ENCODE results near the gene VKORC1L1. TPM values are rescaled to one million over a fixed set of nuclear protein-coding genes. Genes with fewer than 3 reads are reported as not detected.
"Not testable (repeated sequence)": the region's sequence is repeated elsewhere in the genome, so short reads cannot be mapped to it uniquely, and the experiment has no call there.

Gene VKORC1L1
- total RNA-seq, 1 experiment from 2014 or later = 3.0 TPM

DNA sequence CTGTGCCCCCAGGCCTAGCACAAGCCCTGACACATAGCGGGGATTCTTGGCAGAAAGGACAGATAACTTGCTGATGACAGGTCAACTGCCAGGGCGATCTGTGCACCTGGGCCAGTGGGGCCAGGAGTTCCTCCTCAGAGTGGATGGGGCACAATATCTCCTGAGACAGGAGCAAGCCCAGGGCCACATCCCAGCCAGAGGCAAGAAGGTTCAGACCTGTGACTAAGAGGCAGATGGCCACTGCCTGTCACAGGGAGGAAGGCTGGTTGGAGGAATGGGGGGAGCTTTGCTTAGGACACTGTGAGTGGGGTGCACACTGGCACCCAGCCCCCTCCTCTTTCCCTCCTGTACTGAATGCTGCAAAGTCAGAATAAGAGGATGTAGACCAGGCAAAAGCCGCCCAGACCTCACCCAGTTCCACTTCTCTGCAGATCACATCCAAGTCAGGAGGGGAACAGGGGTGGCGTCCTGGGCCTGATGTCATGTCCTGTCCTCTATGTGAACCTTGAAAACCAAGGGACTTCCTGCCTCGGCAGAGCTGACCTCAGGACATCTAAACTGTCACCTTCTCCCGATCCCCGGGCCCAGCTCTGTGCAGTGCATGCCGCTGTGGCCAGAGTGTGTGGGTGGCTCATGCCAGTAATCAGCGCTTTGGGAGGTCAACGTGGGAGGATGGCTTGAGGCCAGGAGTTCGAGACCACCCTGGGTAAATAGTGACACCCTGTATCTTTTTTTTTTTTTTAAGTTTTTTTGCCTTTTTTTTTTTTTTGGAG is 107.8 kb downstream of the VKORC1L1 start:
- H3K4me3 ChIP-seq = peak overlapping the region; percentile 74
- no peaks in the 10 kb centered on the region for H3K27me3 ChIP-seq
- peak; percentile 10 for DNase-seq
- H3K9me3 ChIP-seq = no peaks in the 10 kb centered on the region
- H3K36me3 ChIP-seq = no peaks in the 10 kb centered on the region

DNA sequence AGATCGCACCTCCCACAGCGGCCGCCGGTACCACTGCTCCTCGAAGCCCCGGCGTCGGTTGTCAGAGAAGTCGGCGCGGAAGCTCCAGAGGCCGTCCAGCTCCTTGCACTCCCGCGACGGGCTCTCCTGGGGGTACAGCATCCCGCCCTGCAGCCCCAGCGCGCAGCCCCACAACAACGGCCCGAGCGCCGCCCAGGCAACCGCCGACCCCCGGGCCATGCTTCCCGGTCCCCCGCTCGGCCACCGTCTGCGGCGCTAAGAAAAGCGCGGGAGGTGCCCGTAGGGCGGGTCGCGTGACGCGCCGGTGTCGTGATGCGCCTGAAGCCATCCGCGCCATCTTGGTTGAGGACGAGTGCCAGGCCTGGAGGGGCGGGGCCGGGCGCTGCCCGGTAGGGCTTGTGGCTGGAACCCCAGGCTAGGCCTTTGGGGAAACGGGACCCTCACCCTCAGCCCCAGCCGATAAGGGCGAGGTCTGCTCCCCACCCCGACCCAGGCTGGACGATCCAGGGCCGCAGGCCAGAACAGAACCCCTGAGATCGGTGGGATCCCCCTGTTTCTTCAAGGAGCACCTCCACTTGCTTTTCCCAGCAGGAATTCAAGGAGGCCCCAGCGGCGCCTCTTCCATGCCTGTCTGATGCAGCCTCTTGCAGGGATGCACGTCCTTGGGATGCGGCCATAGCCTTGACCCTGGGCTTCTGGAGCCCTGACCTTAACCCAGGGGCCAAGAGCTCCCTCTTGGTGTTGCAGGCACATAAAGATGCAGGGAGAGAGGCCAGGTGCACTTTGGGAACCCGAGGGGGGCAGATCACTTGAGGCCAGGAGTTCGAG is 109.3 kb downstream of the VKORC1L1 start, which contains the start of gene GUSB:
TSS of gene GUSB (minus strand) at position 249 of the 828 bp plus-strand sequence. CDS start at position 219, 30 bp downstream.
- Histone ChIP-seq H3K36me3 (no peaks in the 10 kb centered on the region), H3K9me3 (no peaks in the 10 kb centered on the region), H3K27me3 (no peaks in the 10 kb centered on the region), H3K4me3 (peak within 1 kb of the TSS; percentile 74)
- DNase-seq = peak; percentile 85

GRCh38 chr7:65983965-65984658 is 111.2 kb downstream of the VKORC1L1 start:
- no peak overlapping the region for H3K4me3 ChIP-seq
- no peaks in the 10 kb centered on the region for H3K9me3 ChIP-seq
- H3K27me3 ChIP-seq = no peaks in the 10 kb centered on the region
- H3K36me3 ChIP-seq = no peaks in the 10 kb centered on the region
- peak; percentile 7 for DNase-seq

GRCh38 chr7:65988084-65988483 is 115.2 kb downstream of the VKORC1L1 start:
- no peak overlapping the region for H3K4me3 ChIP-seq
- H3K9me3 ChIP-seq = no peaks in the 10 kb centered on the region
- DNase-seq = no peak
- H3K36me3 ChIP-seq = no peaks in the 10 kb centered on the region
- H3K27me3 ChIP-seq = no peaks in the 10 kb centered on the region

- H3K9me3 ChIP-seq, H3K36me3 ChIP-seq, H3K27me3 ChIP-seq, H3K4me3 ChIP-seq, DNase-seq: not testable (repeated sequence)
Observed at GRCh38 chr7:65988503-65988902, 115.6 kb downstream of the VKORC1L1 start.

DNA sequence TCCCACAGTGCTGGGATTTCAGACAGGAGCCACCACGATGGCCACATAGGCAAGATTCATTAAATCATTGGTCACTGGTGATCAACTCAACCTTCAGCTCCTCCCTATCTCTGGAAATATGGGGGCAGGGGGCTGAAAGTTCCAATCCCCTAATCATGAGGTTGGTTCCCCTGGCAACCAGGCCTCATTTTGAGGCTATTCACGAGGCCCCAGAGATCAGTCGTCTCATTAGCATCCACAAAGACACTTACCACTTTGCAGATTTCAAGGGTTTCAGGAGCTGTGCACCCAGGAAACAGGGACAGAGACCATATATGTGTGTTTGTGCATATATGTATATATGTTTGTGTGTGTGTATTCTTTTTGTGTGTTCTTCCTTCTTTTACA is 116.8 kb downstream of the VKORC1L1 start:
- Histone ChIP-seq H3K36me3 (no peaks in the 10 kb centered on the region), H3K27me3 (no peaks in the 10 kb centered on the region), H3K4me3 (no peak overlapping the region), H3K9me3 (no peaks in the 10 kb centered on the region)
- no peak for DNase-seq

- DNase-seq, H3K36me3 ChIP-seq, H3K27me3 ChIP-seq, H3K4me3 ChIP-seq, H3K9me3 ChIP-seq: not testable (repeated sequence)
Observed at GRCh38 chr7:65991829-65992228, 119.0 kb downstream of the VKORC1L1 start.

DNA sequence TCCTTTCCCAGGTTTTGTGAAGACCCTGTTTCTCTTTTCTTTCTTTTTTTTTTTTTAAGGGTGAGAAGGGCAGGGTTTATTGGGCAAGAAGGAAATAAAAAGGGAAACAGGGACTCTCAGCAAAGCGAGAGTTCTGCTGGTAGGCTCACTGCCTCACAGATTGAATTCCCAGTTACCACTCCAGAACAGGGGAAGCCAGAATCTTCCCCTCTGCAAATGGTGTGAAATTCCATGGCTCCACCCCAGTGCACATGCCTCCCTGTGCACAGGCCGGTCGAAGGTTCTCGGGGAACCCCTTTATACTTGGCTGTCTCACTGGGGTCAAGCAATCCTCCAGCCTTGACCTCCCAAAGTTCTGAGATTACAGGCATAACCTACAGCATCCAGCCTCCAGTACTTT is 119.7 kb downstream of the VKORC1L1 start:
- no peak for DNase-seq
- Histone ChIP-seq H3K4me3 (no peak overlapping the region), H3K9me3 (no peaks in the 10 kb centered on the region), H3K36me3 (no peaks in the 10 kb centered on the region), H3K27me3 (no peaks in the 10 kb centered on the region)

GRCh38 chr7:65994984-65995383 is 122.1 kb downstream of the VKORC1L1 start:
- not testable (repeated sequence) for H3K4me3 ChIP-seq, H3K27me3 ChIP-seq, H3K9me3 ChIP-seq, DNase-seq, H3K36me3 ChIP-seq

DNA sequence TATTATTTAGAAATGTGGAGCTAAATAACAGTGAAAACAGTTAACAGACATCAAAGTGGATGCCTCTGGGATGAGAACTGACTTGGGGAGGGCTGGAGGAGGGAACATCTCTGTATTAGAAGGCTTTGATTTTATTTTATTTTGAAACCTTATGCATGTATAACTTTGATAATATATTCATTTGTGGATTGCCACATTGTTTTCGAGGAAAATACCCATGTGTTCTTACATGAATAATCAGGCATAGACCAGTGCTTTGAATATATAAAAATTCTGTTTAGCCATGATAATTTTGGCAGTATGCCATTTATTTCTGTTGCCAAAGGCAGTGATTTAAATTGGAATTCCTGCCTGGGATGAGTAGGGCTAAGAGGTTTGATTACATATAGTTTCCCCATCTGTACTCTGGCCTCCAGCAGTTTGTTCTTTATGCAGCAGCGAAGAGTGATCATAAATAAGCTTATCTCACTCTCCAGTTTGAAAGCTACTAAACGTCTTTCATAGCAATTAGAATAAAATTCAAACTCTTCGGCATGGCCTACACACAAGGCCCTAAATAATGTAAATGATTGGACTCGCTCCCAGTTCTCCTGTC is 128.0 kb downstream of the VKORC1L1 start:
- H3K27me3 ChIP-seq, DNase-seq, H3K36me3 ChIP-seq, H3K4me3 ChIP-seq, H3K9me3 ChIP-seq: not testable (repeated sequence)

GRCh38 chr7:66005115-66005671 is 132.3 kb downstream of the VKORC1L1 start:
- not testable (repeated sequence) for DNase-seq, H3K27me3 ChIP-seq, H3K4me3 ChIP-seq, H3K9me3 ChIP-seq, H3K36me3 ChIP-seq

DNA sequence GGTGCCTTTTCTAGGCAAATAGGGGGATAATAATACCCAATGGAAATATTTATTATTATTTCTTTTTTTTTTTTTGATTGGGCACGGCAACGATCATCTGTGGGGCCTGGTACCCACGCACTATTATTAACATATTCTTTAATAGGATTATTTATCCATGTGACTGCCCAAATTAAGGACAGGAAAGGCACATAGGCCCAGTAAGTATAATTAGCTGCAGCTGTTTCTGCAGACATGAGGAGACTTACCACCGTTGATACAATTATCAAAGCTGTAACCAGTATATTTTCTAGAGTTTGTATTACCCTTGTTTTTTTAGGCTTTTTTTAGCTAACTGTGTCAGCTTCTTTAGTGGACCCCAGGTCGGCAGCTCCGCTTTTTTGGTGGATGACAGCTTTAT is 134.4 kb downstream of the VKORC1L1 start:
- Histone ChIP-seq H3K9me3 (no peaks in the 10 kb centered on the region), H3K27me3 (no peaks in the 10 kb centered on the region), H3K4me3 (no peak overlapping the region), H3K36me3 (no peaks in the 10 kb centered on the region)
- no peak for DNase-seq

Other genes with a start within 250 kb of the VKORC1L1 start
- 27.0 and 29.2 TPM in 2 replicates for gene GUSB, start 109.1 kb downstream of the VKORC1L1 start, total RNA-seq (2014; rRNA removed; shearing (Covaris generic); ENCODE audit: low replicate concordance)
- gene ASL, start 202.7 kb downstream of the VKORC1L1 start, total RNA-seq (2014; rRNA removed; shearing (Covaris generic); ENCODE audit: low replicate concordance) = 18.4 and 31.4 TPM in 2 replicates
- 35.9 and 66.9 TPM in 2 replicates for gene CRCP, start 241.8 kb downstream of the VKORC1L1 start, total RNA-seq (2014; rRNA removed; shearing (Covaris generic); ENCODE audit: low replicate concordance)

Measured in MG63 (cell line).